Pancreas (tissue), 10 donors: ENCODE measurements around the gene ZW10. TPM values are rescaled to one million over a fixed set of nuclear protein-coding genes. Genes with fewer than 3 reads are reported as not detected.
"Not testable (repeated sequence)": the region's sequence is repeated elsewhere in the genome, so short reads cannot be mapped to it uniquely, and the experiment has no call there.

ENCODE experiments used
- ATAC-seq, 4 donors: fragments of 200-7000 bp; cut with Tn5 transposase; one replicate each; pipeline versions ENCODE4 v1.8.0 to v1.9.1; 2020; ENCODE audit warnings: mild to moderate bottlenecking in 4 of 4, moderate library complexity in 4 of 4
- DNase-seq, 6 donors: peaks; one replicate each; pipeline ENCODE4 v3.0.0-alpha.2; 2020
- FAIRE-seq: peaks from 2 replicates; lab custom pipeline; 2012; peaks lifted over from hg19 to GRCh38; lab: Jason Lieb, UNC
- H3K27ac ChIP-seq, 4 donors: fragments of 200-600 bp; sonication (generic); 1 replicate in 3 of 4; 2 replicates in 1 of 4; pipeline versions ENCODE4 v1.5.0 to v1.8.0; 2020
- H3K27me3 ChIP-seq, 4 donors: fragments of 200-600 bp; one replicate each; pipeline ENCODE4 v1.8.0; 2021
- H3K36me3 ChIP-seq, 3 donors: fragments of 200-600 bp; sonication (generic) in 1 of 3; one replicate each; pipeline versions ENCODE4 v1.5.0 to v1.8.0; 2020 to 2021
- H3K4me1 ChIP-seq, 3 donors: fragments of 200-600 bp; one replicate each; pipeline ENCODE4 v1.8.0; 2021
- H3K4me3 ChIP-seq, 4 donors: fragments of 200-600 bp; sonication (generic) in 2 of 4; one replicate each; pipeline versions ENCODE4 v1.5.0 to v1.8.0; 2020 to 2021
- H3K9me3 ChIP-seq, 4 donors: fragments of 200-600 bp; one replicate each; pipeline ENCODE4 v1.8.0; 2021
- WGBS, 2 donors: extraction: QIAGEN DNeasy Blood & Tissue Kit; methylation state at CpG; one replicate each; pipeline ENCODE4 v1.1.7; 2013; 5-methylcytosine and 5-hydroxymethylcytosine counted together
- intact Hi-C, 3 donors: fragments of 100-400 bp; cut with DNase I; formaldehyde crosslinking; loops; one replicate each; pipeline versions ENCODE4 v1.11.1 to v1.14.2; 2022
- polyA plus RNA-seq, 2 donors: library from polyadenylated mRNA; stranded (reverse); fragments of 200-250 nt; gene quantifications; one replicate each; pipeline ENCODE4 v1.2.3, GENCODE V29; 2013
- total RNA-seq, 6 donors: library from RNA; stranded (reverse); fragmentation: NEBNext Ultra II Directional in 4 of 6; extraction: Animal tissue kit (Norgen Biotek cat#: 25700) in 4 of 6; gene quantifications; one replicate each; pipeline versions ENCODE4 v1.2.1 to v1.2.4, GENCODE V29; 2021 to 2023
- TF ChIP-seq, protein P1 (sequence below), 4 donors: fragments of 200-600 bp; sonication (generic) in 3 of 4; IDR thresholded peaks; one replicate each; pipeline versions ENCODE4 v1.5.0 to v1.8.0; 2021; ENCODE audit warnings: antibody characterized with exemption in 4 of 4
- donor health status: healthy with polysubstance abuse.
- donor health status: DM: no; HTN: no; CAD: no; lungs with moderate emphysema.
- donor health status: DM: no; HTN: no; CAD: no.
- donor health status: control.
- donor health status: control.
- donor health status: Bipolar disorder and iron deficiency.
- donor health status: DM: yes; HTN: yes; CAD: no.
- donor health status: DM: no; HTN: no; CAD: no.
- donor health status: DM: no; HTN: no; CAD: no.
- donor health status: DM: yes; HTN: yes; CAD: no.

The ZW10 gene
- total and polyA plus RNA-seq, 8 donors: 2.8 to 8.2 (median 6.7) TPM

DNA sequence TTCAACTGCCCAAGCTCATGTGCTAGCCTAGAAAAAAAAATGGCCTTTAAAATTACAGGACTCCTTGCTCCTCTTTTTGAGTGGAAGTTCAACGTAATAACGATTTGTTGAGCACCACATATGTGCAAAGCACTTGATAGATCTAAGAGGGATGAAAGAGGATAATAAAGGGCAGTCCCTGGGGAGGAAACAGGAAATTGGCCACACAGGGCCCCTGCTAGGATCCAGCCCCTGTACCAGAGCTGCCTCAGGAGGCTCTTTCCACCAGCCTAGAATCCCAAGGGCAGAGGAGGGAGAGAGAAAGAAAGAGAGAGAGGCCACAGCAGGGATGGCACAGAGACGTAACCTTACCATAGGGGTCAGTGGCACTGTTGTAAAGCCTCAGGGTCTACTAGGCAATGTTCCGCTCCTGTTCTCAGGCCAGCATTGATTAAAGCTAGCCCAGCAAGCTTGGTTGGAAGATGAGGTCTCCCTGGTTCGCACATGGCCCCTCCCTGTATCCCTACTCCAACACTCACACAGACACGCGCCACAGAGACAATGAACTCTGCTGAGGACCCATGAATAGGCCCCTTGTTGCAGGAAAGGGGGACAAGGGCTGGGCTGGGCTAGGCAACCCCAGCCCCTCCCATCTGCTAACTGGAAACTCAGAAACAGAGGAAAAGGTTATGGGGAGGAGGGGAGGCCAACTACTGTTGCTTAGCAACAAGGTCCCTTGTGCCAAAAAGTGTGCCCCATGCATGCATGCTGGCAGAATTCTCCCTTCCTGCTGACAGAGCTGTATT lies 67.4 kb downstream of the ZW10 start, which contains the start of gene TMPRSS5:
Gene TMPRSS5 (minus strand): TSS at position 438 of the 785 bp plus-strand sequence. CDS start 84 bp downstream, at position 354.
- H3K4me1 ChIP-seq: no peaks in the 10 kb centered on the region
- no peak for ATAC-seq
- DNase-seq: no peak
- no peaks in the 10 kb centered on the region for H3K36me3 ChIP-seq
- H3K4me3 ChIP-seq: no peak within 1 kb of the TSS
- TF ChIP-seq, protein P1, sequence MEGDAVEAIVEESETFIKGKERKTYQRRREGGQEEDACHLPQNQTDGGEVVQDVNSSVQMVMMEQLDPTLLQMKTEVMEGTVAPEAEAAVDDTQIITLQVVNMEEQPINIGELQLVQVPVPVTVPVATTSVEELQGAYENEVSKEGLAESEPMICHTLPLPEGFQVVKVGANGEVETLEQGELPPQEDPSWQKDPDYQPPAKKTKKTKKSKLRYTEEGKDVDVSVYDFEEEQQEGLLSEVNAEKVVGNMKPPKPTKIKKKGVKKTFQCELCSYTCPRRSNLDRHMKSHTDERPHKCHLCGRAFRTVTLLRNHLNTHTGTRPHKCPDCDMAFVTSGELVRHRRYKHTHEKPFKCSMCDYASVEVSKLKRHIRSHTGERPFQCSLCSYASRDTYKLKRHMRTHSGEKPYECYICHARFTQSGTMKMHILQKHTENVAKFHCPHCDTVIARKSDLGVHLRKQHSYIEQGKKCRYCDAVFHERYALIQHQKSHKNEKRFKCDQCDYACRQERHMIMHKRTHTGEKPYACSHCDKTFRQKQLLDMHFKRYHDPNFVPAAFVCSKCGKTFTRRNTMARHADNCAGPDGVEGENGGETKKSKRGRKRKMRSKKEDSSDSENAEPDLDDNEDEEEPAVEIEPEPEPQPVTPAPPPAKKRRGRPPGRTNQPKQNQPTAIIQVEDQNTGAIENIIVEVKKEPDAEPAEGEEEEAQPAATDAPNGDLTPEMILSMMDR (IDR thresholded peaks at IDR 0.05): no peak
- no peaks in the 10 kb centered on the region for H3K27me3 ChIP-seq
- no peak within 1 kb of the TSS for H3K27ac ChIP-seq
- no peak for FAIRE-seq
- intact Hi-C loops: no loop called here
- 89 to 90% methylated on average over 7 of the region's 7 CpGs for WGBS, 2 donors
- no peaks in the 10 kb centered on the region for H3K9me3 ChIP-seq

DNA sequence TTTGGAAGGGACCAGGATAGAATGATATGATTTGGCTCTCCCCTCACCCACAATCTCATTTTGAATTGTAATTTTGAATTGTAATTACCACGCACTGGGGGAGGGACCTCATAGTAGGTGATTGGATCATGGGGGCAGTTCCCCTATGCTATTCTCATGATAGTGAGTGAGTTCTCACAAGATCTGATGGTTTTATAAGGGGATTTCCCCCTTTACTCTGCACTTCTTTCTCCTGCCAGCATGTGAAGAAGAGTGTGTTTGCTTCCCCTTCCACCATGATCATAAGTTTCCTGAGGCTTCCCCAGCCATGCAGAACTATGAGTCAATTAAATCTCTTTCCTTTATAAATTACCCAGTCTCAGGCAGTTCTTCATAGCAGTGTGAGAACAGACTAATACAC lies 69.9 kb downstream of the ZW10 start:
- H3K4me3 ChIP-seq, FAIRE-seq, H3K27ac ChIP-seq, H3K36me3 ChIP-seq, H3K9me3 ChIP-seq, H3K27me3 ChIP-seq, ATAC-seq, intact Hi-C loops, H3K4me1 ChIP-seq, DNase-seq: not testable (repeated sequence)
- WGBS, 2 donors: 91 to 100% methylated on average over 1 of the region's 1 CpG

DNA sequence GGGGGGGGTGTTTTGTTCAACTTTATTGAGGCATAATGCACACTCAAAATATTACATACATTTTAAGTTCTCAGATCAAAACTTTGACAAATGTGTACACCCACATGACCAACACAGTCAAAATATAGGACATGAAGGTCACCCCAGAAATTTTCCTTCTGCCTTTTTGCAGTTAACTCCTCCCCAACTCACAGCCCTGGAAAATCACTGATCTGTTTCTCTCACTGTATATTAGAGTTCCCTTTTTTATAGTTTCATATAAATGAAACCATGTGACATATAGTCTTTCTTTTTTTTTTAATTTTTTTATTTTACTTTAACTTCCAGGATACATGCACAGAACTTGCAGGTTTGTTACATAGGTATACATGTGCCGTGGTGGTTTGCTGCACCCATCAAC lies 72.0 kb downstream of the ZW10 start:
- H3K27me3 ChIP-seq: no peaks in the 10 kb centered on the region
- 95 to 100% methylated on average over 1 of the region's 1 CpG for WGBS, 2 donors

DNA sequence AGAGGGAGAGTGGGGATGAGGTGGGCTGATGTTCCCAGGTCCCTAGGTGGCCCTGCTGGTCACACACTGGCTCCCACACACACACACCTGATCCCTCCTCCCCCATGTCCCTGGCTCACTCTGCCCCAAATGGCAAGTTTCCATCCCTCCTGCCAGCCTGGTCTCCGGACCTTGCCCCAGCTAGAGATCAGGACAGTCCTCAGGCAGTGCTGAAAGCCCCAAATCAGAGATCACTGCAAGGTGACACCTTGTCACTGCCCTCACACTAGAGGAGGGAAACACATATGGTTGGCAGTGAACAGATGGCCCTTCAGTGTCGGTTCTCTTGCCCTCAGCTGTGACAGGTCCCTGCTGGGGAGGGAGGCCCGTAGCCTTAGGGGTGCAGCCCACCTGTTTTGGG lies 75.0 kb downstream of the ZW10 start:
- 45 to 53% methylated on average over 3 of the region's 3 CpGs for WGBS, 2 donors

More for the DNA sequence above, 72.0 kb downstream of the ZW10 start:
- DNase-seq: no peak
- Histone ChIP-seq H3K4me3 (no peak overlapping the region), H3K27ac (no peak overlapping the region), H3K36me3 (no peaks in the 10 kb centered on the region), H3K9me3 (no peaks in the 10 kb centered on the region), H3K4me1 (no peaks in the 10 kb centered on the region)
- ATAC-seq: no peak
- intact Hi-C loops: no loop called here
- FAIRE-seq: no peak
- TF ChIP-seq, protein P1 (IDR thresholded peaks at IDR 0.05): no peak

DNA sequence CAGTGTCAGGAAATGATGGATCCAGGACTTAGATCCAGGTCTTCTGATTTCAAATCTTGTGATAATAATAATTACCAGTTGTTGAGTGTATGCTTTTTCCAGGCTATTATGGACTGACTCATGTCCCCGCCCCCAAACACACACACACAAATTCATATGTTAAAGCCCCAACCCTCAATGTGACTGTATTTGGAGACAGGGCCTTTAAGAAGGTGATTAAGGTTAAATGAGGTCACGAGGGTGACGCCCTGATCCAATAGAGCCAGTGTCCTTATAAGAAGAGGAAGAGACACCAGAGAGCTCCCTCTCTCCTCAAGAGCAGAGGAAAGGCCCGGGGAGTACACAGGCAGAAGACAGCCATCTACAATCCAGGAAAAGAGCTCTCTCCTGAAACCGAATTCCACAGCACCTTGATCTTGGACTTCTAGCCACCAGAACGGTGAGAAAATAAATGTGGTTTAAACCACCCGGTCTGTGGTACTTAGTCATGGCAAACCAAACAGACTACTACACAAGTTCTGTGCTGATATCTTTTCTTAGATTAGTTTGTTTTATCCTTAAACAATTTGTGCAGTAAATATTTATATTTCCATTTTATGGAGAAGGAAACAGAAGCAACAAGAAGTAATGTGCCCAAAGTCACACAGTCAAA lies 75.6 kb downstream of the ZW10 start:
- TF ChIP-seq, protein P1 (IDR thresholded peaks at IDR 0.05): no peak
- H3K36me3 ChIP-seq: no peaks in the 10 kb centered on the region
- no peaks in the 10 kb centered on the region for H3K9me3 ChIP-seq
- H3K4me3 ChIP-seq: no peak overlapping the region
- no peaks in the 10 kb centered on the region for H3K4me1 ChIP-seq
- WGBS, 2 donors: 54 to 64% methylated on average over 7 of the region's 7 CpGs
- no peak overlapping the region for H3K27ac ChIP-seq
- DNase-seq: no peak
- intact Hi-C loops: no loop called here
- no peaks in the 10 kb centered on the region for H3K27me3 ChIP-seq
- ATAC-seq: peak in 3 of 4 donors; percentile 30 to 69 (median 43)
- FAIRE-seq: no peak

More for the DNA sequence above, 75.0 kb downstream of the ZW10 start:
- DNase-seq (no peak), ATAC-seq (peak in 3 of 4 donors; percentile 69 to 88 (median 69)), FAIRE-seq (no peak)
- intact Hi-C loops: no loop called here
- Histone ChIP-seq H3K36me3 (no peaks in the 10 kb centered on the region), H3K4me1 (no peaks in the 10 kb centered on the region), H3K4me3 (no peak overlapping the region), H3K27ac (no peak overlapping the region), H3K9me3 (no peaks in the 10 kb centered on the region), H3K27me3 (no peaks in the 10 kb centered on the region)
- TF ChIP-seq, protein P1 (IDR thresholded peaks at IDR 0.05): no peak
